SK-N-MC (cell line): Measurements from ENCODE around the gene PIP4K2C.
A peak's percentile ranks its signal among the peaks of the same experiment; 100 is the strongest.

Experiments
- DNase-seq: peaks from one replicate; pipeline ENCODE4 v3.0.0-alpha.2; 2011; ENCODE audit warnings: low read depth, low spot score
- H3K27ac ChIP-seq: fragments of 200-600 bp; sonication (generic); 2 replicates; pipeline ENCODE4 v1.5.1; 2016; ENCODE audit warnings: mixed run types
- H3K36me3 ChIP-seq: fragments of 200-600 bp; sonication (generic); 2 replicates; pipeline ENCODE4 v1.6.1; 2017; ENCODE audit warnings: antibody characterized with exemption, low read length, mixed read lengths; ENCODE audit not compliant: insufficient read depth
- H3K4me3 ChIP-seq: fragments of 200-600 bp; sonication (generic); 2 replicates; pipeline ENCODE4 v1.5.1; 2016
- H3K9ac ChIP-seq: fragments of 200-600 bp; sonication (generic); 2 replicates; pipeline ENCODE4 v1.8.0; 2017; ENCODE audit warnings: mixed run types, mixed read lengths; ENCODE audit not compliant: insufficient read length
- H3K9me3 ChIP-seq: fragments of 200-600 bp; sonication (generic); 2 replicates; pipeline ENCODE4 v1.6.1; 2017; ENCODE audit warnings: low read depth, mild to moderate bottlenecking, antibody characterized with exemption, low read length, moderate library complexity, mixed read lengths
- EZH2 ChIP-seq: fragments of 200-600 bp; sonication (generic); IDR thresholded peaks from one replicate; pipeline ENCODE4 v1.6.1; 2017; ENCODE audit warnings: antibody characterized with exemption
- FOXP2 ChIP-seq: optimal IDR thresholded peaks from 2 replicates; pipeline ENCODE3; 2011; ENCODE audit warnings: mild to moderate bottlenecking, moderate library complexity; ENCODE audit not compliant: insufficient read depth; ENCODE audit errors: extremely low read length, control extremely low read depth
- POLR2AphosphoS5 ChIP-seq: IDR thresholded peaks from 2 replicates; pipeline ENCODE4 v1.6.1; 2012; ENCODE audit warnings: mild to moderate bottlenecking, low read depth, low read length, borderline replicate concordance

Gene PIP4K2C

DNA sequence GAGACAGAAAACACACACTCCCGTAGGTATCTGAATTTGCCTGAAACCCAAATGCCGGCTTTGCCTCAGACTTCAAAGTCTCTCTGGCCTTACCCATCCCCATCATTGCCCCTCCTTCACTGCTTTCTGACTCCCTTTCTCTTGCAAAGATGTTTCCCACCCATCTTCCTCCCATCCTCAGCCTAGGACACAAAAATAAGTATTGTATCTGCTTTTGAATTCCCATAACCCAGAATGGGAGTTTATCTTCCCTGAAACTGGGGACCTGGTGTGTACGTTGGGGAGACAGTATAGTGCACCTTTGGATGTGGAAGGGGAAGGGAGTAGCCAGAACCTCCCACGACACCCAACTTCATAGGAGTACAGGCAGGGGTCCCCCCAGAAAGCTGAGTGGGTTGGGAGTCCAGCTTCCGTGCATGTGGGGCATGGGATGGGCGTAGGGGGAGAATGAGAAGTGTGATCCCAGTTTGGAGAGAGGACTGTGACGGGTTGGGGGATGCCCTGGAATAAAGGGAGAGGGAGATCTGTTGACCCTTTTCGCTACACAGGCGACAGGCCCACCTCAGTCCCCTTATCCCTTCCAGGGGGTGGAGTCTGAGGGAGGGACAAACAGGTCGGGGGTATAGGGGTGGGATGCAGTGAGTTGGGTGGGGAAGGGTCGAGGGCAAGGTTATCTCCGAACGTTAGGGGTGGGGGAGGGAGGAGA, 41.6 kb upstream of the PIP4K2C start:
- H3K9me3 ChIP-seq: no peaks in the 10 kb centered on the region
- no peak overlapping the region for H3K27ac ChIP-seq
- TF ChIP-seq FOXP2 (no peak), EZH2 (no peak), POLR2AphosphoS5 (no peak)
- H3K4me3 ChIP-seq: peak overlapping the region; percentile 68
- DNase-seq: no peak
- peaks cover 7% of the 10 kb centered on the region; the same call in 1 of the 2 replicates for H3K36me3 ChIP-seq
- no peak overlapping the region for H3K9ac ChIP-seq

DNA sequence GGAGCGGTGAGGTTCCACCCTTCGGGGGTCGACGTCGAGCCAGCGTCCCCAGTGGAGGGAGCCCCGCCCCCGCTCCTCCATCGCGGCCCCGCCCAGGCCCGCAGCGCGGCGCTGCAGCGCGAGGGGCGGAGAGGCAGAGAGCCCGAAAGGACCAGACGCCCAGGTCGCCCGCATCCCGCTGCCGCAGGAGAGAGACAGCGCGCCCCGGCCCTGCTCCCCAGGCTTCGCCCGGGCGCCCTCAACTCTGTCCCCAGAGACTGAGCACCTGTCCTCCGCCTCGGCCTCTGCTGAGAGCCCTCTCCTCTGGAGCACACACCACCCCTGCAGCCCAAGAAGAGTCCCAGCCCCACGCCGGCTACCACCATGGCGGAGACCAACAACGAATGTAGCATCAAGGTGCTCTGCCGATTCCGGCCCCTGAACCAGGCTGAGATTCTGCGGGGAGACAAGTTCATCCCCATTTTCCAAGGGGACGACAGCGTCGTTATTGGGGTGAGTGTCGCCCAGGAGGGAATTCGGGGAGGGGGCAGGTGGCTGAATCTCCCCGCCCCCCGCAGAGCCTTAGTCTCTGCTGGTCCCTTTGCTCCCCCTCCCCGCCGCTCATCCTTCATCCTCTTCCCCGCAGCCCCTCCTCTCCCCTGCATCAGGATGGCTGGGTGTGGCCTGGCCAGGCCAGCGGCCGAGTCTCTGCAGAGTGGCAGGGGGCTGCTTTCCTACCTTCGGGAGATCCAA, 40.9 kb upstream of the PIP4K2C start, which contains the start of gene KIF5A:
Gene KIF5A (plus strand): TSS at position 136 of the 732 bp plus-strand sequence. CDS start 228 bp downstream, at position 364.
- peaks cover 3% of the 10 kb centered on the region; the same call in 1 of the 2 replicates for H3K36me3 ChIP-seq
- H3K27ac ChIP-seq: no peak within 1 kb of the TSS
- DNase-seq: no peak
- H3K9me3 ChIP-seq: no peaks in the 10 kb centered on the region
- H3K9ac ChIP-seq: no peak within 1 kb of the TSS
- peak within 1 kb of the TSS; percentile 68 for H3K4me3 ChIP-seq
- TF ChIP-seq POLR2AphosphoS5: peak; percentile 32; the same call in 1 of the 2 replicates
- TF ChIP-seq FOXP2: no peak

GRCh38 chr12:57550641-57551549, 40.1 kb upstream of the PIP4K2C start:
- DNase-seq: no peak
- no peaks in the 10 kb centered on the region for H3K36me3 ChIP-seq
- H3K27ac ChIP-seq: no peak overlapping the region
- no peak overlapping the region for H3K9ac ChIP-seq
- H3K9me3 ChIP-seq: no peaks in the 10 kb centered on the region
- no peak overlapping the region for H3K4me3 ChIP-seq
- no peak for TF ChIP-seq FOXP2
- no peak for TF ChIP-seq POLR2AphosphoS5
- no peak for TF ChIP-seq EZH2

- H3K36me3 ChIP-seq: no peaks in the 10 kb centered on the region
- DNase-seq: no peak
- no peaks in the 10 kb centered on the region for H3K9me3 ChIP-seq
- H3K4me3 ChIP-seq: no peak overlapping the region
- H3K27ac ChIP-seq: no peak overlapping the region
- H3K9ac ChIP-seq: no peak overlapping the region
- TF ChIP-seq POLR2AphosphoS5: no peak
- TF ChIP-seq FOXP2: no peak
- no peak for TF ChIP-seq EZH2
These were observed 39.2 kb upstream of the PIP4K2C start for GRCh38 chr12:57551637-57552305.

GRCh38 chr12:57552306-57552651, 38.7 kb upstream of the PIP4K2C start:
- TF ChIP-seq POLR2AphosphoS5 (no peak), FOXP2 (no peak), EZH2 (no peak)
- no peaks in the 10 kb centered on the region for H3K36me3 ChIP-seq
- H3K4me3 ChIP-seq: no peak overlapping the region
- H3K9ac ChIP-seq: no peak overlapping the region
- no peak for DNase-seq
- H3K9me3 ChIP-seq: no peaks in the 10 kb centered on the region
- H3K27ac ChIP-seq: no peak overlapping the region

- no peak overlapping the region for H3K27ac ChIP-seq
- H3K36me3 ChIP-seq: no peaks in the 10 kb centered on the region
- no peak overlapping the region for H3K4me3 ChIP-seq
- TF ChIP-seq FOXP2: no peak
- TF ChIP-seq POLR2AphosphoS5: no peak
- TF ChIP-seq EZH2: no peak
- H3K9ac ChIP-seq: no peak overlapping the region
- H3K9me3 ChIP-seq: no peaks in the 10 kb centered on the region
- no peak for DNase-seq
These were observed 38.1 kb upstream of the PIP4K2C start for GRCh38 chr12:57552835-57553313.

GRCh38 chr12:57553343-57554202, 37.4 kb upstream of the PIP4K2C start:
- Histone ChIP-seq H3K9me3 (no peaks in the 10 kb centered on the region), H3K9ac (no peak overlapping the region), H3K4me3 (no peak overlapping the region), H3K27ac (no peak overlapping the region), H3K36me3 (no peaks in the 10 kb centered on the region)
- TF ChIP-seq FOXP2 (no peak), EZH2 (no peak), POLR2AphosphoS5 (no peak)
- DNase-seq: no peak
